Large intestine (tissue), 3 donors: Measurements from ENCODE around the gene MPC1L. TPM values are rescaled to one million over a fixed set of nuclear protein-coding genes. Genes with fewer than 3 reads are reported as not detected.

Source experiments
- DNase-seq, 2 donors: peaks; one replicate each; pipeline versions ENCODE4 v3.0.0 to v3.0.0-alpha.2; 2013
- H3K27ac ChIP-seq: one replicate; pipeline ENCODE4 v1.5.1; 2013; ENCODE audit warnings: low read length
- H3K27me3 ChIP-seq: 2 replicates; pipeline ENCODE4 v1.6.1; 2013; ENCODE audit warnings: low read length; ENCODE audit not compliant: control insufficient read depth, insufficient read depth
- H3K36me3 ChIP-seq: 2 replicates; pipeline ENCODE4 v1.6.1; 2013; ENCODE audit warnings: low read length; ENCODE audit not compliant: control insufficient read depth, insufficient read depth
- H3K4me1 ChIP-seq: one replicate; pipeline ENCODE4 v1.6.1; 2013; ENCODE audit warnings: low read length; ENCODE audit not compliant: control insufficient read depth, insufficient read depth
- H3K4me3 ChIP-seq: one replicate; pipeline ENCODE4 v1.5.1; 2013; ENCODE audit warnings: low read length
- H3K9me3 ChIP-seq: one replicate; pipeline ENCODE4 v1.6.1; 2013; ENCODE audit warnings: mild to moderate bottlenecking, low read depth, low read length, moderate library complexity; ENCODE audit not compliant: control insufficient read depth
- WGBS: methylation state at CpG from one replicate; pipeline ENCODE4 v1.1.5; 2013; ENCODE audit warnings: low lambda C conversion rate; ENCODE audit not compliant: insufficient coverage; 5-methylcytosine and 5-hydroxymethylcytosine counted together
- polyA plus RNA-seq: library from polyadenylated mRNA; unstranded; fragments of 120-200 nt; gene quantifications from one replicate; pipeline ENCODE4 v1.2.1, GENCODE V29; 2013

The MPC1L gene
- polyA plus RNA-seq, 1 donor: not detected

DNA sequence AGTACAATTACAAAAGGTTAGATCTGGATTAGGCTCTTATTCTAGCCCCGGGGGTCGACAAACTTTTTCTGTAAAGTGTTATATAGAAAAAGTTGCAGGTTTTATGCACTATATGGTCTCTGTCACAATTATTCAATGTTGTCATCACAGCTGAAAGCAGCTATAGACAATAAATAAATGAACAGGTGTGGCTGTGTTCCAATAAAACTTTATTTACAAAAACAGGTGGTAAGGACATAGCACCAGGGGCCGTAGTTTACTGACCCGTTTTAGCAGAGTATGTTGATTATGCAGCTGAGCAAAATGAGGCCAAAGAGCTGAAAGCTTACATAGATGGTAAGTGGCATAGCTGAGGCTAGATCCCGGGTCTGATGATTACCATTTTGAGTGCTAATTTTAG is 37.2 kb downstream of the MPC1L start:
- Histone ChIP-seq H3K36me3 (peaks cover 36% of the 10 kb centered on the region), H3K27me3 (no peaks in the 10 kb centered on the region), H3K4me1 (no peaks in the 10 kb centered on the region), H3K4me3 (no peak overlapping the region), H3K27ac (no peak overlapping the region), H3K9me3 (no peaks in the 10 kb centered on the region)
- DNase-seq: no peak
- WGBS: no CpG with 5 or more reads among the region's 5 CpGs

DNA sequence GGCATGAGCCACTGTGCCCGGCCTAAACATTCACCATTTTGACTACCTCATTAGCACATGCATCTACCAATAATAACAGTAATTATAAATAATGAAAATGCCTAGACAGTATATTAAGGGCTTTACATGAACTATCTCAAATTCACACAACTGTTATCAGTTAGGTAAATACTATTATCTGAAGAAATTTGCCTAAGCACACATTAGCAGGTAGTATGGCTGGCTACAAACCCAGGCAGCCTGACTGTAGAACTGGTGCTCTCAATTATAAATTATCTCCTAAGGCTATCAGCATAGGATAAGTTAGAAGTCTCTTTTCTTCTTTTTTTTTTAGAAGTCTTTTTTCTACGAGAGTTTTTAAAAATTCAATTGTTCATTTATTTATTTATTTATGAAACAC is 38.3 kb downstream of the MPC1L start:
- Histone ChIP-seq H3K4me3 (no peak overlapping the region), H3K9me3 (no peaks in the 10 kb centered on the region), H3K27me3 (no peaks in the 10 kb centered on the region), H3K27ac (no peak overlapping the region), H3K4me1 (no peaks in the 10 kb centered on the region), H3K36me3 (peaks cover 41% of the 10 kb centered on the region)
- WGBS: no CpG with 5 or more reads among the region's 2 CpGs
- no peak for DNase-seq

DNA sequence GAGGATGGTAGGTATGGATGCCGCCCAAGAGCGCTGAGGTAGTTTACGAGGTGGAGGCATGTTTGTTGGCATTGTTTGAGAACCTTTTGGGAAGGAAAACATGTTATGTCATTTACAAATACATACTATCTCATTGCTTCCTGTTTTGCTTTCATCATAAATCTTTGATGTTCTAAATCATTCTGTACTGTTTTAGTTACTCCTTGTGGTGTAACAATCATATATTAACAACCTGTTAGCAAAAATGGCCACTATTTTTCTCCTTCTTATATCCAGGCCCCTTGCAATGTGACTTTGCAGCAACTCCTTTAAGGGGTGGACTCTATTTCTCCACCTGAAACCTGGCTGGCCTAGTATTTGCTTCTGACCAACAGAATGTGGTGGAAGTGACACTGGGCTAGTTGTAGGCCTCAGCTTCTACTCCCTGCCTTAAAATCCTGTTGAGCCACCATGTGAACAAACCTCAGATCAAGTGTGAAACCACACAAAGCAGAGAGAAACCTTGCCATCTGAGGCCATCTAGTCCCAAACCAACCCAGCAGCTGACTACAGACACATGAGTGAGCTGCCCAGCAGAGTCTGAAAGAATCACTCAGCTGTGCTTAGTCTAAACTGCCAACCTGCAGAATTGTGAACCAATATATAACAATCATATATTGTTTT is 40.0 kb downstream of the MPC1L start:
- WGBS: no CpG with 5 or more reads among the region's 3 CpGs
- Histone ChIP-seq H3K4me1 (no peaks in the 10 kb centered on the region), H3K4me3 (no peak overlapping the region), H3K27me3 (no peaks in the 10 kb centered on the region), H3K36me3 (peaks cover 46% of the 10 kb centered on the region), H3K27ac (no peak overlapping the region), H3K9me3 (no peaks in the 10 kb centered on the region)
- DNase-seq: no peak

DNA sequence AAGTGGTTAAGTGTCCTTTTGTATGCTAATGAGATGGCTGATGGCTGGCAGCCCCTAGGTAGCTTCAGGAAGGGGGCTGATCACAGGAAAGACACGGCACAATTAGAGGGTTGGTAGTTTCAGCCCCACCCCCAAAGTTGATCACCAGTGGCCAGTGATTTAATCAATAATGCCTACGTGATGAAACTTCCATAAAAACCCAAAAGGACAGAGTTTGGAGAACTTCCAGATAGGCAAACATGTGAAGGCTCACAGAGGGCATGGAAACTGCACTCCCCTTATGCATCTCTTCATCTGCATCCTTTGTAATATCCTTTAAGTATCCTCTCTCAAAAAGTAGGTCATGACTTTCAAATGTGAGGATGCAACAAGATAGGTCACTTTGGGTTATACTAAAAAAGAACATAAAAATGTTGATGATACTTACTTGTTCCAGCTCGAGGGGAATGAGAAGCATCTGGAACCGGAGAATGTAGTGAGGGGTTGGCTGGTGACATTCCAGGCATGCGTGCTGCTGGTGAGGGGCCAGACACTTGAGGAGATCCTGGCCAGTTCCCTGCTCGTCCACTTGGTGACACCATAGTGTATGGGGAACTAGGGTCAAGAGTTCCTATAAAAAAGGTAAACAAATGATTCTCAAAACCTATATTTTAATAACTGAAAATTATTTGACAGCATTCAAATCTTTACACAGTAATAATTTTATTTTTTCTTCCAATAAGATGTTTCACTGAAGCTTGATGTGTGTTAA is 40.8 kb downstream of the MPC1L start:
- H3K27ac ChIP-seq: no peak overlapping the region
- no peaks in the 10 kb centered on the region for H3K27me3 ChIP-seq
- peaks cover 46% of the 10 kb centered on the region for H3K36me3 ChIP-seq
- DNase-seq: no peak
- H3K4me1 ChIP-seq: no peaks in the 10 kb centered on the region
- H3K9me3 ChIP-seq: no peaks in the 10 kb centered on the region
- WGBS: no CpG with 5 or more reads among the region's 6 CpGs
- no peak overlapping the region for H3K4me3 ChIP-seq

DNA sequence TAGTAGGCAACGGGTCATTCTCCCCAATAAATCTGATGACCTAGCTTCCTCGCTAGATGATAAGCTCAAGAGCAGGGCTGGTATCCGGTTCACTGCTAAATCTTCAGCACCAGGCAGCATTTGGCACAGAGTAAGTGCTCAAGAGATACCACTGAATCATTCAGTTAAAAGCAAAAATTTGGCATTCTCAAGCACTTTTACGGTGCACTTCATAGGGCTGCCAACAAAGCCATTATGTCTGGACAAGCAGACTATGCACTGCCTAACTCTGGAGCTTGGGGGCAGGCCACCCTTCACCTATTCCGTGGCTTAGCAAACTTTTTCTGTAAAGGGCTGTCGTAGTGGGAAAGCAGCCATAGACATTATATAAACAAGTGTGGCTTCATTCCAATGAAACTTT is 47.9 kb downstream of the MPC1L start:
- H3K36me3 ChIP-seq: peaks cover 56% of the 10 kb centered on the region
- H3K9me3 ChIP-seq: no peaks in the 10 kb centered on the region
- WGBS: no CpG with 5 or more reads among the region's 6 CpGs
- no peaks in the 10 kb centered on the region for H3K27me3 ChIP-seq
- no peak for DNase-seq
- no peaks in the 10 kb centered on the region for H3K4me1 ChIP-seq
- no peak overlapping the region for H3K27ac ChIP-seq
- H3K4me3 ChIP-seq: no peak overlapping the region

Other genes starting within 250 kb of the MPC1L start
- gene ATP6AP2, start 42.5 kb upstream of the MPC1L start, polyA plus RNA-seq: 92.7 TPM
- 11.5 TPM for gene CXorf38, start 24.1 kb downstream of the MPC1L start, polyA plus RNA-seq
- gene MED14, start 112.1 kb downstream of the MPC1L start, polyA plus RNA-seq: 69.1 TPM